Mucosa of stomach (tissue), 1 donor: ENCODE measurements around the gene SYCE1.
"Not testable (repeated sequence)": the region's sequence is repeated elsewhere in the genome, so short reads cannot be mapped to it uniquely, and the experiment has no call there.

ENCODE experiments used
- H3K27me3 ChIP-seq: one replicate; pipeline ENCODE4 v1.7.0; 2013; ENCODE audit warnings: mild to moderate bottlenecking, low read length; ENCODE audit not compliant: control insufficient read depth, insufficient read depth
- H3K36me3 ChIP-seq: one replicate; pipeline ENCODE4 v1.7.0; 2013; ENCODE audit warnings: low read length; ENCODE audit not compliant: control insufficient read depth, insufficient read depth
- H3K4me1 ChIP-seq: one replicate; pipeline ENCODE4 v1.7.0; 2013; ENCODE audit warnings: mild to moderate bottlenecking, low read length; ENCODE audit not compliant: control insufficient read depth, insufficient read depth
- H3K4me3 ChIP-seq: one replicate; pipeline ENCODE4 v1.7.0; 2013; ENCODE audit warnings: low read length
- H3K9ac ChIP-seq: one replicate; pipeline ENCODE4 v1.7.0; 2013; ENCODE audit warnings: mild to moderate bottlenecking, low read length, moderate library complexity
- H3K9me3 ChIP-seq: one replicate; pipeline ENCODE4 v1.7.0; 2013; ENCODE audit warnings: mild to moderate bottlenecking, low read length, moderate library complexity; ENCODE audit not compliant: control insufficient read depth
- donor health status: Pancreatic carcinoma.

SYCE1 gene

DNA sequence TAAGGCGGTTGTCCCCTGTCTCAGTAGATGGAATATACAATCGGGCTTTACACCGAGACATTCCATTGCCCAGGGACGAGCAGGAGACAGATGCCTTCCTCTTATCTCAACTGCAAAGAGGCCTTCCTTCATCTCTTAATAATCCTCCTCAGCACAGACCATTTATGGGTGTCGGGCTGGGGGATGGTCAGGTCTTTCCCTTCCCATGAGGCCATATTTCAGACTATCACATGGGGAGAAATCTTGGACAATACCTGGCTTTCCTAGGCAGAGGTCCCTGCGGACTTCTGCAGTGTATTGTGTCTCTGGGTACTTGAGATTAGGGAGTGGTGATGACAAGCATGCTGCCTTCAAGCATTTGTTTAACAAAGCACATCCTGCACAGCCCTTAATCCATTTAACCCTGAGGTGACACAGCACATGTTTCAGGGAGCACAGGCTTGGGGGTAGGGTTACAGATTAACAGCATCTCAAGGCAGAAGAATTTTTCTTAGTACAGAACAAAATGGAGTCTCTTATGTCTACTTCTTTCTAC, 23.9 kb downstream of the SYCE1 start:
- H3K36me3 ChIP-seq, H3K4me3 ChIP-seq, H3K27me3 ChIP-seq, H3K9me3 ChIP-seq, H3K4me1 ChIP-seq, H3K9ac ChIP-seq: not testable (repeated sequence)

DNA sequence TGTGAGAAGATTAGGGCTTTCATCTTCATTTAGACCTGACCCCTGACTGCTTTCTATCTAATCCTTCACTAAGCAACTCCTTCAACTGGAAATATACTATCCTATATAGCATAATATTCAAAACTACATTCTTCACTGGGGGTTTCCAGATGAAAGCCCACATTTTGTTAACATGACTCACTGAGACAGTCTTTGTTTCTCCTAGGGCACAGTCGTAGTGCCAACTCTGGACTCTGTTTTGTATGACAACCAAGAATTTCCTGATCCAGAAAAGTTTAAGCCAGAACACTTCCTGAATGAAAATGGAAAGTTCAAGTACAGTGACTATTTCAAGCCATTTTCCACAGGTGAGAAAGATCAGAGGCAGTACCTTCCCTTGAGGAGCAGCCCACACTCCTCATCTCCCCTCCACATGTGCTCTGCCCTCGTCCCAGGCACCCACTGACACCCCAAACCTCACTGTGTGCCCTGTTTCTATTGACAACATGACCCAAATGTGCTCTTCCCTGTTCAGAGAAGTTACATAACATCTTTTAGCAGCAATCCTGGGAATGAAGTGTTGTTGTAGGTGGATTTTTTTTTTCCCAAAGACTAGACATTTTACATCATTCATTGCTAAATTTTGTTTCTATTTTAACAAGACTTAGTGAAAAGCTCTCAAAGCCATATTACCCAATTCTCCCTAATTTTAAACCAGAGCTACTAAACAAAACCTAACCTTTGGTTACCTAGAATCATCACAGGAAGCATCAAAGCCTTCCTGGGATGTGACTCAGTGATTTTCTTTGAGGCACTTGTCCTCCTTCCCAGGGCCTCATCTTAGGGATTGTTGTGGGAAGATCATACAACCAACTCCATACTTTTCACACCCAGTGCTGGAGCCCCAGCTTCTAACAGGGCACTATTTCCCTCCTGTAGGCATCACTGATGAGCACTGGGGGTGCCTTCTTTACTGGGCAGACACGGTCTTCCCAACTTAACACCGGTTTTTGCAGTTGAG, 27.5 kb downstream of the SYCE1 start:
- no peak overlapping the region for H3K4me3 ChIP-seq
- no peaks in the 10 kb centered on the region for H3K36me3 ChIP-seq
- H3K4me1 ChIP-seq = no peaks in the 10 kb centered on the region
- no peaks in the 10 kb centered on the region for H3K27me3 ChIP-seq
- no peak overlapping the region for H3K9ac ChIP-seq
- no peaks in the 10 kb centered on the region for H3K9me3 ChIP-seq

DNA sequence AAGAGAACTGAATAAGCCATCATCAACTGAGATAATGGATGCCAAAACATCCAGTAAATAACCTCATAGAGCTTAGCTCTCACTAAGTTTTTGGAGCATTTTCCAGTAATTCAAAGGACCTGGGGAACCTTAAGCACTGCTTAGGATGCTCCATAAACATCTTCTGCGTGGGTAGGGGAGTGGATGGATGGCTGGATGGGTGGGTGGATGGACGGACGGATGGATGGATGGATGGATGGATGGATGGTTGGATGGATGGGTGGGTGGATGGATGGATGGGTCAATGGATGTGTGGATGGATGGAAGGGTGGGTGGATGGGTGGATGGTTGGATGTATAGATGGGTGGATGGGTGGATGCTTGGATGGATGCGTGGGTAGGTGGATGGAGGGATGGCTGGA, 29.2 kb downstream of the SYCE1 start:
- Histone ChIP-seq H3K9ac (no peak overlapping the region), H3K4me3 (no peak overlapping the region), H3K4me1 (no peaks in the 10 kb centered on the region), H3K9me3 (no peaks in the 10 kb centered on the region), H3K36me3 (no peaks in the 10 kb centered on the region), H3K27me3 (peaks cover 3% of the 10 kb centered on the region)

DNA sequence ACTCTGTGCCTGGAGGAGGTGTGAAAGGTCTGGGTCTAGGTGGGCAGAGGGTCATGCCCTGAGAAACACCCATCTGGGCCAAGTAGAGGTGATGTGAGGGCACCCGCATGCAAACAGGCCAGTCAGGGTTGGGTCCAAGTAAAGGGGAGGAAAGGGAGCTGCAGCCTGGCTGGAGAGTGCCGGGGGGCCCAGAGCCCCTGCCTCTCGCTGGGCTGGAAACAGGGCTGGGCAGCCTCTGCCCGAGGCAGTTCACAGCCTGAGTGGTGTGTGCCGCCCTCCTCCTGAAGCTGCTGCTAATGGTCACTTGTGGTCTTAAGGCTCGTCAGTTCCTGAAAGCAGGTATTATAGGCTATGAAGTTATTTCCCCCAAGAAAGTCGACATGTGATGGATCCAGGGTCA, 31.0 kb downstream of the SYCE1 start:
- H3K4me3 ChIP-seq = no peak overlapping the region
- H3K9me3 ChIP-seq = no peaks in the 10 kb centered on the region
- H3K36me3 ChIP-seq = no peaks in the 10 kb centered on the region
- H3K27me3 ChIP-seq = peaks cover 21% of the 10 kb centered on the region
- H3K9ac ChIP-seq = no peak overlapping the region
- H3K4me1 ChIP-seq = peaks cover 5% of the 10 kb centered on the region

DNA sequence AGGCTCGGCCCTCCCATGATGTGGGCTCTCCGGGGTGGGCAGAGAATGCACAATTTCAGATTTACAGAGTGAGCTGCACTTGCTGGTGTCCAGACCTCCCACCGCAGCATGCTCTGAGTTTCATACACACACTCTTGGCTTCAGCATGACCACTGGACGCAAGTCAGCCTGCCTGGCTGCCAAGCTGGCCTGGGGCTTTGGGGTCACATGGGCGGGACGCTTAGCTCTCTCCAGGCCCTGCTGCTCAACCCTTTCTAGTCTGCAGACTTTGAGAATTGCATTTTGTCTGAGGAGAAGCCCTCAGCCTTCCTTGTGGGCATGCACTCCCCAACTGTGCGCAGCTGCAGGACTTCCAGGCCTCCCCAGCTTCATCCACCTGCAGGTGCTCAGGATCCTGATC, 32.5 kb downstream of the SYCE1 start:
- H3K27me3 ChIP-seq = peaks cover 36% of the 10 kb centered on the region
- peaks cover 18% of the 10 kb centered on the region for H3K4me1 ChIP-seq
- no peaks in the 10 kb centered on the region for H3K36me3 ChIP-seq
- no peak overlapping the region for H3K9ac ChIP-seq
- no peak overlapping the region for H3K4me3 ChIP-seq
- no peaks in the 10 kb centered on the region for H3K9me3 ChIP-seq

DNA sequence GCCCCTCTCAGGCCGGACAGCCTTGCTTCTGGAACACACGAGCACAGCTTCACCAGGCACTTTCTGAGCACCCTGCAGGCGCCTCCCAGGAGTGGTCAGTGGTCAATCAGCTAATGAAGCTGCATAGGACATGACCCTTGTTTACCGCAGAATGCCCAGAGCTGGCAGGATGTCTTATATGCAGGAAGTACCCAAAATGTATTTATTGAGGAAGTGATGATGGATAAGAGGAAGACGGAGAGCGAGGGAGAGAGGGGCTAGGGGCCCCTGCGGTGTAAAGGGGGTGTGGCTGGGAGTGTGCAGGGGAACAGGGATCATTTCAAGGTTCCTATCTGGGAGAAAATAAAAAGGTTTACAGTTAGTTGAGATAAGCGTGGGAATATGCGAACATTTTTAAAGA, 34.9 kb downstream of the SYCE1 start:
- Histone ChIP-seq H3K36me3 (no peaks in the 10 kb centered on the region), H3K27me3 (peaks cover 43% of the 10 kb centered on the region), H3K4me3 (no peak overlapping the region), H3K9me3 (no peaks in the 10 kb centered on the region), H3K4me1 (peaks cover 25% of the 10 kb centered on the region), H3K9ac (no peak overlapping the region)

DNA sequence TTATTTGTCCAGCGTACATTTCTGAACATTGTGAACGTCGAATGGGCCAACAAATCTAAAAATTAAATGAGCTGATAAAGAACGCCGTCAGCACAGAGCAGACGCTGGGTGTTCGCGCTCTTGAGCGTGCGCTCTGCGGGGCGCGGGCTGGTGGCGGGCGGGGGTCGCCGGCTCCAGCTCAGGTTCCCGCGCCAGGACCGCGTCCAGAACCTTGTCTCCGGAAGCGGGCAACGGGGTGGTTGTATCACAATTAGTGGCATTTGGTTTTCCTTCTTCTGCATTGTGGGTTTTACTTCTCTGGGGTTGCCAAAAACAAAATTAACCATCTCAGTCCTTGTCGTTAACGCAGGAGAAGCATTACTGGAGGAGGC, 35.8 kb downstream of the SYCE1 start:
- H3K4me3 ChIP-seq = peak overlapping the region; percentile 31
- H3K9ac ChIP-seq = peak overlapping the region; percentile 34
- H3K27me3 ChIP-seq = peaks cover 43% of the 10 kb centered on the region
- H3K4me1 ChIP-seq = peaks cover 25% of the 10 kb centered on the region
- no peaks in the 10 kb centered on the region for H3K9me3 ChIP-seq
- H3K36me3 ChIP-seq = no peaks in the 10 kb centered on the region

DNA sequence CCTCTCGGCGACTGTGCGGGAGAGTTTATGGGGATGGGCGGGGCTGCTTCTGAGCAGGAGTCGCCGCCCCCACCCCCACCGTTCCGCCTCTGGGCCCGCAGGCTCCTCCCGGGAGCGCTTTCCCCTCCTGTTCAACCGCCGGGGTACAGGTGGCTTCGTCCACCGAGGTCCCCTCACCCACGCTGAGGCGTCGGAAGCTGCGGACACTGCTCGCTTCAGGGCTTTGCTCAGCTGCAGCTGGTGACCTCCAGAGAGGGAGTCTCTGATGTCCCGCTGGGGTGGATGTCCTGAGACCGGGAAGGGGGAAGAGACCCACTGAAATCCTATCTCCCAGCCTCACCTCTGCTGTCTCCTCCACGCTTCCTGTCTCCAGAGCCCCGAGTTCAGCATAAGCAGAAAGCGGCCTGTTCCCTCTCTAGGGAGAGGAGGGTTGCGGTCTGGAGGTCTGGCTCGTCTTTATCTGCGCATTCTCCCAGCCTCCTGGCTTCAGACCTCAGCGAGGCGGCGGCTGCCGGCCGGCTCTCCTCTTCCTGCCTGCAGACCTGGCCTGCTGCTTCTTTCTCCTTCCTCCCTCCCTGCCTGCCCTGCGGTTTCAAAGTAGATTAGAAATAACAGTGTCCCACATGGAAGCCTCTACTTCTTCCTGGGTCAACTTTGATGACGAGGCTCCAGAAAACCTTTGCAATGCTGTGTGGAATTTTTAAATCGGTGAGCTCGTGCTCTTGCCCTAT, 36.4 kb downstream of the SYCE1 start:
- Histone ChIP-seq H3K4me3 (peak overlapping the region; percentile 31), H3K4me1 (peaks cover 25% of the 10 kb centered on the region), H3K36me3 (no peaks in the 10 kb centered on the region), H3K27me3 (peaks cover 43% of the 10 kb centered on the region), H3K9me3 (no peaks in the 10 kb centered on the region), H3K9ac (peak overlapping the region; percentile 34)

DNA sequence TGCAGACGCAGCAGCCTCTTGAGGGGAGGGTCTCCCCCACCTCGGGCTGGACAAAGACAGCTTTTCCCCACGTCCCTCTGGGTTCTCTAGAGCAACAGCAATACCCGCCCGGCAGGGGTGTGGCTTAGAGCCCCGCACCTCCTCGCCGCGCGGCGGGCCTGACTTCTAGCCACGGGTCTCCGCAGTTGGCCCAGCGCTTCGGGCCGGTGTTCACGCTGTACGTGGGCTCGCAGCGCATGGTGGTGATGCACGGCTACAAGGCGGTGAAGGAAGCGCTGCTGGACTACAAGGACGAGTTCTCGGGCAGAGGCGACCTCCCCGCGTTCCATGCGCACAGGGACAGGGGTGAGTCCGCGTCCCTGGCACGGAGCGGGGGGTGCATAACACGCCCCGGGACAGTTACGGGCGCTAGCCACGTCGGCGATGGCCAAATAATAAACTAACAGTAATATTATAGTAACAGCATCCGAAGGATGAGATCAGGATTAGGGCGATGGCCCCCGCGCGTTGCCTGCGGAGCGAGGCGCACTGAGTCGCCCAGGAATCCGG, 37.0 kb downstream of the SYCE1 start:
- H3K27me3 ChIP-seq = peaks cover 43% of the 10 kb centered on the region
- no peaks in the 10 kb centered on the region for H3K36me3 ChIP-seq
- peaks cover 25% of the 10 kb centered on the region for H3K4me1 ChIP-seq
- H3K4me3 ChIP-seq = peak overlapping the region; percentile 31
- no peaks in the 10 kb centered on the region for H3K9me3 ChIP-seq
- peak overlapping the region; percentile 28 for H3K9ac ChIP-seq

DNA sequence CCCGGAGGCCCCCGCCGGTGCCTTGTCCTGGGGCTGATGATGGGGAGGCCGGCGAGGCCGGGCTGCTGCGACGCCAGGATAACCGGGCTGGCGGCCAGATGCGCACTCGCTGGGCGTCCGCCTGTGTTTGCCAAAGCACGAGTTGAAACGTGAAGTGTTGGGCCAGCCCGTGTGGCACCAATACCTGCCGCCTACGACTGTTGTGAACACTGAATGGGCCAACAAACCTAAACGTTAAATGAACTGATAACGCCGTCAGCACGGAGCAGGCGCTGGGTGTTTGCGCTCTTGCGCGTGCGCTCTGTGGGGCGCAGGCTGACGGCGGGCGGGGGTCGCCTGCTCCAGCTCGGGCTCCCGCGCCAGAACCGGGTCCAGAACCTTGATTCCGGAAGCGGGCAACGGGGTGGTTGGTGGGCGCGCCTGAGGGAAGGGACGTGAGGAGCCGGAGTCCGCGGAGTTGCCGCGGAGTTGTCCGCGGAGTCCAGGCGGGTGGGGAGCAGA, 37.6 kb downstream of the SYCE1 start:
- no peaks in the 10 kb centered on the region for H3K36me3 ChIP-seq
- H3K4me3 ChIP-seq = no peak overlapping the region
- peak overlapping the region; percentile 28 for H3K9ac ChIP-seq
- peaks cover 43% of the 10 kb centered on the region for H3K27me3 ChIP-seq
- peaks cover 25% of the 10 kb centered on the region for H3K4me1 ChIP-seq
- H3K9me3 ChIP-seq = no peaks in the 10 kb centered on the region

DNA sequence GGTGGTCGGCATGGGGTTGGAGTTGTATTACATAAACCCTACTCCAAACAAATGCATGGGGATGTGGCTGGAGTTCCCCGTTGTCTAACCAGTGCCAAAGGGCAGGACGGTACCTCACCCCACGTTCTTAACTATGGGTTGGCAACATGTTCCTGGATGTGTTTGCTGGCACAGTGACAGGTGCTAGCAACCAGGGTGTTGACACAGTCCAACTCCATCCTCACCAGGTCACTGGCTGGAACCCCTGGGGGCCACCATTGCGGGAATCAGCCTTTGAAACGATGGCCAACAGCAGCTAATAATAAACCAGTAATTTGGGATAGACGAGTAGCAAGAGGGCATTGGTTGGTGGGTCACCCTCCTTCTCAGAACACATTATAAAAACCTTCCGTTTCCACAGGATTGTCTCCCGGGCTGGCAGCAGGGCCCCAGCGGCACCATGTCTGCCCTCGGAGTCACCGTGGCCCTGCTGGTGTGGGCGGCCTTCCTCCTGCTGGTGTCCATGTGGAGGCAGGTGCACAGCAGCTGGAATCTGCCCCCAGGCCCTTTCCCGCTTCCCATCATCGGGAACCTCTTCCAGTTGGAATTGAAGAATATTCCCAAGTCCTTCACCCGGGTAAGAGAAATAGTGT, 38.3 kb downstream of the SYCE1 start, which contains the start of gene CYP2E1:
CYP2E1 (plus strand) TSS at position 407 of the 632 bp plus-strand sequence; CDS start at position 440, 33 bp downstream.
- peaks cover 43% of the 10 kb centered on the region for H3K27me3 ChIP-seq
- H3K9me3 ChIP-seq = no peaks in the 10 kb centered on the region
- peaks cover 25% of the 10 kb centered on the region for H3K4me1 ChIP-seq
- H3K36me3 ChIP-seq = no peaks in the 10 kb centered on the region
- H3K4me3 ChIP-seq = no peak within 1 kb of the TSS
- H3K9ac ChIP-seq = peak within 1 kb of the TSS; percentile 28
